GM18507 (cell line): ENCODE data around the gene PRRC1.

Experiments
- DNase-seq: peaks from one replicate; pipeline ENCODE4 v3.0.0; 2011; ENCODE audit warnings: low read depth; ENCODE audit not compliant: insufficient read length; ENCODE audit errors: extremely low spot score
- FAIRE-seq: peaks from 2 replicates; lab custom pipeline; 2011; peaks lifted over from hg19 to GRCh38; lab: Jason Lieb, UNC

PRRC1 gene

DNA sequence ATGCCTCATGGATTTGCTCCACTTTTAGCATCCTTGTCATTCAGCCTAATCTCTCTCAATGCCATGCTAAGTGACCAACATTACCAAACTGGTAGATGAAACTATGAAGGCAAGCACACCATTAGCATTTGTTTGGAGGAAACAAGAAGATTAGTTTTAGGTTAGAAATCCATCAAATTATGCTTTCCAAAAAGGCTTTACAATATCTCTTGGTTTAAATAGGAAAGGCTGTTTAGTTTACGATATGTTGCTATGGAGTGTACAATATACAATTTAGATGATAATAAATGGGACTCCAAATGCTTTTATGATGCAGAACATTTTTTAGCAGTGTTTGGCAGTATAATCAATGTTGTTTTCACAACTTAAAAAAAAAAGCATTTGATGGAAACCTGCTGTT is 83.7 kb downstream of the PRRC1 start:
- FAIRE-seq: no peak
- no peak for DNase-seq

DNA sequence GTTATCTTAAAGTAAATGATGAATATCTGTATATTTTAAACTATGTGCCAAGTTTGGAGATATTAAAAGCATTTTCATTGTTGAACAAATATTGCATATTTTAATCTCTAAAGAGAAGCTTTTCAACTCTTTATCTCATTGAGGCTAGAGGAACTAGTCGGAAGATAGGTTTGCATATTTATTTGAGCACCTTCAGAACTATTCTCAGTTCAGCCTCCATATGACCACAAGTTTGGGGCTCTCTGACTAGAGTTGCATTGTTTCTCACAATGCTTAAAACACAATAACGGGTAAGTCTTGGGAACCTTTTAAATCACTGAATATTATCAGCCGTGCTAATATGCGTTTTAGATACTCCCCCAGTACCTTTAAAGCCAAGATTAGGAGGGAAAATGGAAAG is 84.2 kb downstream of the PRRC1 start:
- no peak for FAIRE-seq
- no peak for DNase-seq

DNA sequence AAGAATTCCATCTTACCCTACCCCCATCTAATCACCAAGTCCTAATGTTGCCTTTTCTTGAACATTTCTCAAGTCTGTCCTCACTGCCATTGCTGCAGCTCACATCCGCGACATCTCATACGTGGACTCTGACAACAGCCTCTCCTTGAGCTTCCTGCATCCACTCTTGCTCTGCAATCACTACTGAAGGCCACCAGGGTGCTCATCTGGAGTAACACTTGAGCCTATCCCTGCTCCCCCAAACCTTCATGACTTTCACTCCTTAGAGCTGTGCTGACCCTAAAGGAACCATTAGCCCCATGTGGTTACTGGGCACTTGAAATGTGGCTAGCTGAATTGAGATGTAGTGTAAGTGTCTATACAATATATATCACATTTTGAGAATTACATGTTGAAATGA is 85.0 kb downstream of the PRRC1 start:
- FAIRE-seq (no peak), DNase-seq (no peak)

DNA sequence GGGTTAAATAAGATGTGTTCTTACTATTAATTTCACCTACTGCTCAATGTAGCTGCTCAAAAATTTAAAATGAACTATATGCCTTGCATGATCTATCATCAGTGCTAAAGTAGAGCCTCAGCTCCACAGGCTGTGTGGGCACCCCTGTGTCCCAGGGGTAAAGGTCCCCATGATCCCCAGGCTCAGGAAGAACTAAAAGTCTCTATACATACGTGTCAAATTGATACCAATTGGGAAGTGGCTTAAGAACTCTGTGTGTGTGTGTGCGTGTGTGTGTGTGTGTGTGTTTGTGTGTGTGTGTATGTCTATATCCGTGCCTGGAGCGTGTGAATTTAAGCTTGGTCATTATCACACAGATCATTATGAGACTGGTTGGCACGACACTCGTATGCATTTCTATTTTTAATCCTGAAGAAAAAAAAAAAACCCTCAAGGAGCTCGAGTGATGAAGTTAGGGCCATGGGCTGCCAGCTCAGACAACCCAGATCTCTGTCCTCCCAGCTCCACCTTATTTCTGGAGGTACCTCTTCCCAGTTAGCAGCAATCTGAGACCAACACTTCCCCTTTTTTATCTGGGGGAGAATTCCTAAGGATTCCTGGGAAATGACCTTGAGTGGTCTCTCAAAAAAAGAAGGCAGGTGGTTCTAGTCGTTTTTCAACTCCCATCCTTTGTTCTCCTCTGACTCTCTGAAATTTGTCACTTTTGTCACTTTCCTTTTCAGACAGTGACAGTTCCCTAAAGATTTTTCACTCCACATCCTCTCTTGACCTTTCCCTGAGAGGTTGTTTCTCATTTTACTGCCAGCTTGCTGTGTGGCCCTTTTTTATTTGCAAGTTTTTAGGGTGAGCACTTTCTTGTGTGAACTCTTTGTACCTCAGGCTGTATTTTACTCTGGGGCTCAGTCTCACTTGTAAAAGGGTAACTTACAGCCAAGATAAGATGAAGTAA is 85.7 kb downstream of the PRRC1 start:
- DNase-seq: no peak
- FAIRE-seq: peak; percentile 75
